KMS-11 (cell line): ENCODE data around the gene TMEM121.
"Not testable (repeated sequence)": the region's sequence is repeated elsewhere in the genome, so short reads cannot be mapped to it uniquely, and the experiment has no call there.

Experiments used
- H2AFZ ChIP-seq: fragments of 200-600 bp; sonication (generic); 2 replicates; pipeline ENCODE4 v1.6.1; 2016; ENCODE audit warnings: antibody characterized with exemption, mixed run types, low read depth
- H3K27ac ChIP-seq: fragments of 200-600 bp; sonication (generic); 2 replicates; pipeline ENCODE4 v1.6.1; 2016; ENCODE audit warnings: mild to moderate bottlenecking, mixed run types
- H3K27me3 ChIP-seq: fragments of 200-600 bp; sonication (generic); 2 replicates; pipeline ENCODE4 v1.6.1; 2017; ENCODE audit warnings: mild to moderate bottlenecking, low read depth, mixed run types, moderate library complexity; ENCODE audit not compliant: insufficient read depth
- H3K36me3 ChIP-seq: fragments of 200-600 bp; sonication (generic); 2 replicates; pipeline ENCODE4 v1.6.1; 2017; ENCODE audit warnings: mild to moderate bottlenecking, mixed run types; ENCODE audit not compliant: insufficient read depth
- H3K4me1 ChIP-seq: fragments of 200-600 bp; sonication (generic); 2 replicates; pipeline ENCODE4 v1.6.1; 2016; ENCODE audit warnings: mild to moderate bottlenecking, low read depth, mixed run types; ENCODE audit not compliant: poor library complexity, severe bottlenecking
- H3K4me2 ChIP-seq: fragments of 200-600 bp; sonication (generic); 2 replicates; pipeline ENCODE4 v1.7.0; 2016; ENCODE audit warnings: mild to moderate bottlenecking, mixed run types
- H3K4me3 ChIP-seq: fragments of 200-600 bp; sonication (generic); IDR thresholded peaks from 2 replicates; pipeline ENCODE4 v1.6.1; 2017; ENCODE audit warnings: low read depth, low read length, mixed read lengths; ENCODE audit not compliant: insufficient read depth
- H3K79me2 ChIP-seq: fragments of 200-600 bp; sonication (generic); 2 replicates; pipeline ENCODE4 v1.6.1; 2016; ENCODE audit warnings: low read depth, mixed run types; ENCODE audit not compliant: insufficient read depth
- H3K9ac ChIP-seq: fragments of 200-600 bp; sonication (generic); 2 replicates; pipeline ENCODE4 v1.6.1; 2016; ENCODE audit warnings: mild to moderate bottlenecking, mixed run types
- H4K20me1 ChIP-seq: fragments of 200-600 bp; sonication (generic); 2 replicates; pipeline ENCODE4 v1.6.1; 2016; ENCODE audit warnings: mild to moderate bottlenecking, mixed run types; ENCODE audit not compliant: insufficient read depth
- TF ChIP-seq, protein P1 (sequence below): fragments of 200-600 bp; sonication (generic); conservative IDR thresholded peaks from 2 replicates; pipeline ENCODE4 v1.6.1; 2017; ENCODE audit warnings: low read depth, mild to moderate bottlenecking, antibody characterized with exemption, low read length, moderate library complexity, mixed read lengths

Gene TMEM121

GRCh38 chr14:105541218-105541875 is 15.0 kb downstream of the TMEM121 start:
- Histone ChIP-seq H3K27ac (no peak overlapping the region), H3K9ac (no peak overlapping the region), H3K27me3 (peaks cover 11% of the 10 kb centered on the region; the same call in 1 of the 2 replicates), H3K79me2 (no peaks in the 10 kb centered on the region), H3K36me3 (no peaks in the 10 kb centered on the region), H3K4me2 (no peak overlapping the region), H4K20me1 (no peaks in the 10 kb centered on the region), H2AFZ (no peak overlapping the region), H3K4me1 (peaks cover 6% of the 10 kb centered on the region), H3K4me3 (no peak overlapping the region)
- TF ChIP-seq, protein P1, sequence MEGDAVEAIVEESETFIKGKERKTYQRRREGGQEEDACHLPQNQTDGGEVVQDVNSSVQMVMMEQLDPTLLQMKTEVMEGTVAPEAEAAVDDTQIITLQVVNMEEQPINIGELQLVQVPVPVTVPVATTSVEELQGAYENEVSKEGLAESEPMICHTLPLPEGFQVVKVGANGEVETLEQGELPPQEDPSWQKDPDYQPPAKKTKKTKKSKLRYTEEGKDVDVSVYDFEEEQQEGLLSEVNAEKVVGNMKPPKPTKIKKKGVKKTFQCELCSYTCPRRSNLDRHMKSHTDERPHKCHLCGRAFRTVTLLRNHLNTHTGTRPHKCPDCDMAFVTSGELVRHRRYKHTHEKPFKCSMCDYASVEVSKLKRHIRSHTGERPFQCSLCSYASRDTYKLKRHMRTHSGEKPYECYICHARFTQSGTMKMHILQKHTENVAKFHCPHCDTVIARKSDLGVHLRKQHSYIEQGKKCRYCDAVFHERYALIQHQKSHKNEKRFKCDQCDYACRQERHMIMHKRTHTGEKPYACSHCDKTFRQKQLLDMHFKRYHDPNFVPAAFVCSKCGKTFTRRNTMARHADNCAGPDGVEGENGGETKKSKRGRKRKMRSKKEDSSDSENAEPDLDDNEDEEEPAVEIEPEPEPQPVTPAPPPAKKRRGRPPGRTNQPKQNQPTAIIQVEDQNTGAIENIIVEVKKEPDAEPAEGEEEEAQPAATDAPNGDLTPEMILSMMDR, result no peak

DNA sequence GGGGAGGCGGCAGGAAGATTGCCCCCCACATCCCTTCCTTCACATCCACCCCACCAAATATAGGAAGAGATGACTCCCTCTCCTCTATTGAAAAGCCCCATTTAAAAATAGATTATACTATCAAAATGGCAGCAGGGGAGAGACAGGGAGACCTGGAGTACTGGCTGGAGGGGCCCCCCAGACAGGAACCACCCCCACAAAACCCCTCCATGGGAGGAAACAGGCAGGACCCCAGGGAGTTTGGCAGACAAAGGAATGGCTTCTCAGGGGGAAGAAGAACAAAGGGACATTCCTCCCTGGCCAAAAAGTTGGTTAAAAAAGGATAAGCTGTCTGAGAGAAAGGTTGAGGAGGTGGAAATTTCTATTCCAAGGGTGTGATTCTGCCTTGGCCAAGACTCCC is 19.3 kb downstream of the TMEM121 start:
- H3K9ac ChIP-seq, H3K4me1 ChIP-seq, H4K20me1 ChIP-seq, H3K27ac ChIP-seq, H3K4me3 ChIP-seq, H3K36me3 ChIP-seq, H2AFZ ChIP-seq, H3K27me3 ChIP-seq, H3K79me2 ChIP-seq, H3K4me2 ChIP-seq: not testable (repeated sequence)

DNA sequence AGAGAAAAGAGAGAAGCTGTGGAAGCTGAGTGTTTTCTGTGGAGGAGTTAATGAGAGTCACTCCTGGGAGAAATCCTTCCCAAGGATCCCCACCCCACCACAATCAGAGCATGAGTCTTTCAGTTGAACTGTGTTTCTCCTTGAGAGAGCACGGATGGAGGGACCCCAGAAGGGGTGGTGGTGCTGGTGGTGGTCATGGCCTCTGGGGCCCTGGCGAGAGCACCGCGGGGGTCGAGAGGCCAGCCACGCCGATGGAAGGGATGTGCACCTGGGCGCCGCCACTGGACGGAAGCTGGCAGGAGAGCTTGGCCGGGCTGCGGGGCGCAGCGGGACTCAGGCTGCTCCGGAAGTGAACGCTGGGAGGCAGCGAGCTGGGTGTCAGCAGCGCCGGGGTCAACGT is 20.0 kb downstream of the TMEM121 start:
- not testable (repeated sequence) for H3K4me3 ChIP-seq, H2AFZ ChIP-seq, H3K4me2 ChIP-seq, H3K79me2 ChIP-seq, H3K9ac ChIP-seq, H3K27me3 ChIP-seq, H3K4me1 ChIP-seq, H3K36me3 ChIP-seq, H4K20me1 ChIP-seq, H3K27ac ChIP-seq

DNA sequence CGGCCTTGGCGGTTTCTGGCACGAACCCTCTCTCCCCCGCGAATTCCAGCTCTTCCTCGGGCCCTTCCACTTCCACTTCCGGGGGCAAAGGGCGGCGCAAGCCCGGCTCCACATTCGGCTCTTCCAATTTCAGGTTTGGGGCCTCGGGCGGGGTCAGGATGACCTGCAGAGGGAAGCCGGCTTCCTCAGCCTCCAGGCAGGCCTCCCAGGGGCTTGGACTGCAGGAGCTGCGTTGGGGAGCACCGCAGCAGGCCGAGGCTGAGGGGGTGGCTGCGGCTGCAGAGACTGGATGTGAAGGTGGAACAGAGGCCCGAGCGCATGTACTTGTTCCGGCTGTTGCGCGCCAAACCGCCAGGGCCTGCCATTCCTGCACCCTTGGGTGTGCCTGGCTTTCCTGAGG is 20.7 kb downstream of the TMEM121 start:
- not testable (repeated sequence) for H2AFZ ChIP-seq, H4K20me1 ChIP-seq, H3K4me1 ChIP-seq, H3K79me2 ChIP-seq, H3K9ac ChIP-seq, H3K4me2 ChIP-seq, H3K27me3 ChIP-seq, H3K27ac ChIP-seq, H3K4me3 ChIP-seq, H3K36me3 ChIP-seq

GRCh38 chr14:105547741-105548169 is 21.4 kb downstream of the TMEM121 start:
- H3K9ac ChIP-seq, result no peak overlapping the region
- no peak overlapping the region for H3K4me3 ChIP-seq
- H3K27ac ChIP-seq, result no peak overlapping the region
- no peaks in the 10 kb centered on the region for H3K27me3 ChIP-seq
- H3K4me2 ChIP-seq, result no peak overlapping the region
- TF ChIP-seq, protein P1, result no peak
- no peaks in the 10 kb centered on the region for H4K20me1 ChIP-seq
- H3K36me3 ChIP-seq, result no peaks in the 10 kb centered on the region
- H3K79me2 ChIP-seq, result no peaks in the 10 kb centered on the region
- no peak overlapping the region for H2AFZ ChIP-seq
- no peaks in the 10 kb centered on the region for H3K4me1 ChIP-seq

DNA sequence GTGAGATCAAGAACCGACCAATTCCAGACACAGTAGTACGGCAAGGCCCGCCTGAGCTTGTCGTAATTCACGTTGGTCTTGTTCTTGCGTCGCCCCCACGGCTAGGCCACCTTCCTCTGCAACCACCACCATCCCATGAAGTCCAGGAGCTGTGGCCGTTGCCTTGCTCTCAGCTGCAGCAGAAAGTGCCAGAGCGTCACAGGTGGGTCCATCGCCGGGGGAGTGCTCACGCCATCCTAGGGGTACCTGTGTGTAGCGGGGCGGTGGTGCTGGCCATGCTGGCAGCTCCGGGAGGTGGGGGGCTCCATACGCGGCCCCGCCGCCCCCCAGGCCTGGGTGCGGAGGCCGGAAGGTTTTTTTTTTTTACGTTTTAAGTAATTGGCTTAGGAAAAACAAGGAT is 23.1 kb downstream of the TMEM121 start:
- TF ChIP-seq, protein P1, result no peak
- Histone ChIP-seq H3K9ac (no peak overlapping the region), H3K27me3 (no peaks in the 10 kb centered on the region), H4K20me1 (no peaks in the 10 kb centered on the region), H3K79me2 (no peaks in the 10 kb centered on the region), H3K4me2 (no peak overlapping the region), H3K27ac (no peak overlapping the region), H3K4me3 (no peak overlapping the region), H2AFZ (no peak overlapping the region), H3K4me1 (no peaks in the 10 kb centered on the region), H3K36me3 (no peaks in the 10 kb centered on the region)
